Endothelial cell of umbilical vein (primary cell): Measurements from ENCODE around the gene VPREB1. TPM values are rescaled to one million over a fixed set of nuclear protein-coding genes. Genes with fewer than 3 reads are reported as not detected.

Source experiments
- BruUV-seq: library from RNA; stranded (reverse); fragments of 400-500 nt; replicated peaks from 2 replicates; lab custom pipeline; 2021; lab: Mats Ljungman, UMichigan
- CTCF ChIA-PET: fragments of 300-600, 350-600 bp; sonication (Branson Sonifier 250); formaldehyde crosslinking; loops from one replicate; lab custom pipeline; 2021; ENCODE audit warnings: antibody characterized with exemption, inconsistent platforms; lab: Charles Lee
- POLR2A ChIA-PET: fragments of 300-600, 350-600 bp; sonication (Branson Sonifier 250); formaldehyde crosslinking; loops from one replicate; lab custom pipeline; 2021; ENCODE audit warnings: antibody characterized with exemption, inconsistent platforms; lab: Charles Lee
- DNase-seq: peaks from one replicate; pipeline ENCODE4 v3.0.0-alpha.2; 2011; ENCODE audit warnings: low read depth, low spot score
- FAIRE-seq: peaks from 2 replicates; lab custom pipeline; 2011; peaks lifted over from hg19 to GRCh38; lab: Jason Lieb, UNC
- H2AFZ ChIP-seq: 2 replicates; pipeline ENCODE4 v1.6.0; 2012; ENCODE audit warnings: low read depth, low read length, control low read depth, inconsistent platforms
- H3K27ac ChIP-seq: 2 replicates; pipeline ENCODE4 v1.5.1; 2011; ENCODE audit warnings: low read depth, mild to moderate bottlenecking, control low read depth, low read length, moderate library complexity; ENCODE audit not compliant: insufficient read depth
- H3K27me3 ChIP-seq, 2 experiments: 2 replicates each; pipeline versions ENCODE4 v1.6.0 to v1.6.1; 2011; ENCODE audit warnings: low read length in 2 of 2, mixed read lengths in 1 of 2; ENCODE audit not compliant: control insufficient read depth in 2 of 2, insufficient read depth in 2 of 2
- H3K36me3 ChIP-seq, 2 experiments: 2 replicates in 1 of 2; 3 replicates in 1 of 2; pipeline ENCODE4 v1.5.1; 2011; ENCODE audit warnings: low read length in 2 of 2, mild to moderate bottlenecking in 1 of 2, moderate library complexity in 1 of 2; ENCODE audit not compliant: control insufficient read depth in 2 of 2, insufficient read depth in 2 of 2; ENCODE audit errors: extremely low read depth in 1 of 2
- H3K4me1 ChIP-seq: 3 replicates; pipeline ENCODE4 v1.5.1; 2011; ENCODE audit warnings: mild to moderate bottlenecking, low read length; ENCODE audit not compliant: control insufficient read depth, insufficient read depth; ENCODE audit errors: extremely low read depth
- H3K4me2 ChIP-seq: 2 replicates; pipeline ENCODE4 v1.6.1; 2011; ENCODE audit warnings: low read length, control low read depth, mixed read lengths; ENCODE audit not compliant: insufficient read depth
- H3K4me3 ChIP-seq, 3 experiments: fragments of 200-600 bp in 1 of 3; sonication (generic), shearing (Covaris generic) in 1 of 3; replicated peaks in 1 of 3; 2 replicates each; pipeline ENCODE4 v1.5.1; 2011 to 2016; ENCODE audit warnings: control low read depth in 3 of 3, low read length in 3 of 3, mild to moderate bottlenecking in 2 of 3, inconsistent platforms in 1 of 3, low read depth in 1 of 3, moderate library complexity in 1 of 3; ENCODE audit not compliant: insufficient read depth in 1 of 3
- H3K79me2 ChIP-seq: 2 replicates; pipeline ENCODE4 v1.6.0; 2012; ENCODE audit warnings: low read length, inconsistent platforms; ENCODE audit not compliant: control insufficient read depth, insufficient read depth
- H3K9ac ChIP-seq: replicated peaks from 2 replicates; pipeline ENCODE3; 2011; ENCODE audit warnings: low read length, control low read depth; ENCODE audit not compliant: insufficient read depth; ENCODE audit errors: extremely low read depth
- H3K9me1 ChIP-seq: replicated peaks from 3 replicates; pipeline ENCODE4 v1.6.0; 2011; ENCODE audit warnings: mild to moderate bottlenecking, low read length; ENCODE audit not compliant: control insufficient read depth, insufficient read depth; ENCODE audit errors: extremely low read depth
- H3K9me3 ChIP-seq: replicated peaks from 2 replicates; pipeline ENCODE4 v1.5.1; 2012; ENCODE audit warnings: low read length, inconsistent platforms; ENCODE audit not compliant: control insufficient read depth, insufficient read depth
- H4K20me1 ChIP-seq: replicated peaks from 2 replicates; pipeline ENCODE3; 2011; ENCODE audit warnings: mild to moderate bottlenecking, low read length; ENCODE audit not compliant: control insufficient read depth, insufficient read depth; ENCODE audit errors: extremely low read depth
- CTCF ChIP-seq, 2 donors: IDR thresholded peaks; 1 replicate in 1 of 2; 2 replicates in 1 of 2; pipeline ENCODE4 v1.5.1; 2011; ENCODE audit warnings: low read length in 2 of 2, mild to moderate bottlenecking in 2 of 2, moderate library complexity in 2 of 2, control low read depth in 1 of 2, inconsistent platforms in 1 of 2, low read depth in 1 of 2; ENCODE audit not compliant: insufficient read depth in 1 of 2; ENCODE audit errors: extremely low read depth in 1 of 2
- EZH2 ChIP-seq: IDR thresholded peaks from 2 replicates; pipeline ENCODE4 v1.6.1; 2012; ENCODE audit warnings: borderline replicate concordance, low read depth, mild to moderate bottlenecking, moderate library complexity, low read length, inconsistent platforms; ENCODE audit not compliant: severe bottlenecking
- FOS ChIP-seq: IDR thresholded peaks from 2 replicates; pipeline ENCODE4 v1.6.1; 2011; ENCODE audit warnings: mild to moderate bottlenecking, low read length, moderate library complexity, borderline replicate concordance; ENCODE audit not compliant: insufficient read depth
- GATA2 ChIP-seq: IDR thresholded peaks from 2 replicates; pipeline ENCODE4 v1.7.0; 2011; ENCODE audit warnings: low read depth, mild to moderate bottlenecking, moderate library complexity, mixed read lengths, low read length; ENCODE audit not compliant: insufficient read length, insufficient read depth
- JUN ChIP-seq: IDR thresholded peaks from 2 replicates; pipeline ENCODE4 v1.6.1; 2011; ENCODE audit warnings: borderline replicate concordance, low read depth; ENCODE audit not compliant: insufficient read length, insufficient read depth
- MAX ChIP-seq: IDR thresholded peaks from 2 replicates; pipeline ENCODE4 v1.6.1; 2011; ENCODE audit not compliant: insufficient read depth, insufficient read length
- MYC ChIP-seq: IDR thresholded peaks from one replicate; pipeline ENCODE4 v1.6.1; 2011; ENCODE audit warnings: mild to moderate bottlenecking, low read depth, low read length
- POLR2A ChIP-seq: IDR thresholded peaks from 2 replicates; pipeline ENCODE4 v1.6.1; 2012; ENCODE audit warnings: low read depth, mild to moderate bottlenecking, control low read depth, low read length
- POLR2AphosphoS5 ChIP-seq: IDR thresholded peaks from 2 replicates; pipeline ENCODE4 v1.6.1; 2012; ENCODE audit warnings: low read depth, mild to moderate bottlenecking, control low read depth, low read length, moderate library complexity; ENCODE audit not compliant: insufficient read depth
- dilution Hi-C: fragments of 300-500 bp; cut with MboI; formaldehyde crosslinking; loops from one replicate; pipeline ENCODE4 v1.15.0; 2019; ENCODE audit warnings: low sequenced_read_pairs; ENCODE audit not compliant: extremely low pct_ligation_motif_present
- intact Hi-C: fragments of 100-400 bp; cut with micrococcal nuclease; formaldehyde crosslinking; loops from one replicate; pipeline ENCODE4 v1.10.0; 2022
- polyA plus RNA-seq, 4 experiments: library from polyadenylated mRNA; depleted of rRNA in 3 of 4; stranded (reverse) in 3 of 4; unstranded in 1 of 4; fragments of >200 nt; gene quantifications; 2 replicates each; pipeline versions ENCODE4 v1.2.1 to v1.2.3, GENCODE V29; 2011 to 2012; ENCODE audit warnings: missing spikeins in 1 of 4
- total RNA-seq: library from RNA; stranded (reverse); gene quantifications from 2 replicates; pipeline ENCODE4 v1.2.3, GENCODE V29; 2021

Gene VPREB1
- total and polyA plus RNA-seq, 2 donors (not counting 3 experiments of a cell fraction or from before 2014, with no cell fraction given), result not detected

- H2AFZ ChIP-seq, result no peak overlapping the region
- no peak overlapping the region for H3K4me2 ChIP-seq
- H3K27me3 ChIP-seq, result no peaks in the 10 kb centered on the region
- no peaks in the 10 kb centered on the region for H3K9me3 ChIP-seq
- H3K9me1 ChIP-seq, result no peaks in the 10 kb centered on the region
- no peaks in the 10 kb centered on the region for H3K4me1 ChIP-seq
- no TSS peak for BruUV-seq
- FAIRE-seq (no peak), DNase-seq (no peak)
- no peak for TF ChIP-seq FOS
- no peak for TF ChIP-seq MAX
- no peak for TF ChIP-seq POLR2AphosphoS5
- TF ChIP-seq GATA2, result no peak
- no peak for TF ChIP-seq MYC
- TF ChIP-seq CTCF (IDR thresholded peaks at IDR 0.05; ENCODE audit: extremely low read depth in 1 of 2, insufficient read depth in 1 of 2, low read depth in 1 of 2, low read length in 2 of 2), result no peak
- TF ChIP-seq EZH2, result no peak
- TF ChIP-seq POLR2A, result no peak
- TF ChIP-seq JUN, result no peak
- H3K79me2 ChIP-seq, result no peaks in the 10 kb centered on the region
- dilution Hi-C loops, result no loop called here
- POLR2A ChIA-PET, result no interaction called here
- no peak overlapping the region for H3K4me3 ChIP-seq
- no peaks in the 10 kb centered on the region for H3K36me3 ChIP-seq
- H3K9ac ChIP-seq, result no peak overlapping the region
- CTCF ChIA-PET, result interaction anchor here (0.9 kb wide), 1 partner anchor 113 kb away, joined by 4 read pairs; no protein-coding TSS in a partner anchor
- intact Hi-C loops, result no loop called here
- no peaks in the 10 kb centered on the region for H4K20me1 ChIP-seq
- no peak overlapping the region for H3K27ac ChIP-seq
Measured at GRCh38 chr22:22230438-22230837, 14.1 kb upstream of the VPREB1 start.
